HL-60/S4 (cell line): ENCODE results near the gene FFAR3.
"Not testable (repeated sequence)": the region's sequence is repeated elsewhere in the genome, so short reads cannot be mapped to it uniquely, and the experiment has no call there.

ENCODE experiments used
- in situ Hi-C: fragments of 300-500 bp; cut with MboI; formaldehyde crosslinking; loops from 2 replicates; pipeline ENCODE4 v1.14.3; 2022; ENCODE audit warnings: low sequenced_read_pairs

Gene FFAR3

GRCh38 chr19:35369522-35369921 lies 11.3 kb downstream of the FFAR3 start:
- in situ Hi-C loops: no loop called here

GRCh38 chr19:35370722-35371121 lies 12.5 kb downstream of the FFAR3 start, which contains the start of gene GPR42:
GPR42 (plus strand) TSS chr19:35371068; CDS start chr19:35371360, 292 bp downstream.
- in situ Hi-C loops: no loop called here

GRCh38 chr19:35373492-35373891 lies 15.2 kb downstream of the FFAR3 start:
- in situ Hi-C loops: no loop called here

- in situ Hi-C loops: not testable (repeated sequence)
These were observed 15.8 kb downstream of the FFAR3 start for GRCh38 chr19:35374031-35374430.

- in situ Hi-C loops: no loop called here
These were observed 17.4 kb downstream of the FFAR3 start for GRCh38 chr19:35375505-35376307.

GRCh38 chr19:35377656-35378055 lies 19.4 kb downstream of the FFAR3 start:
- in situ Hi-C loops: no loop called here

- in situ Hi-C loops: no loop called here
These were observed 20.1 kb downstream of the FFAR3 start for GRCh38 chr19:35378356-35378755.

GRCh38 chr19:35379545-35379944 lies 21.3 kb downstream of the FFAR3 start:
- in situ Hi-C loops: not testable (repeated sequence)

GRCh38 chr19:35379992-35380391 lies 21.7 kb downstream of the FFAR3 start:
- in situ Hi-C loops: no loop called here

- in situ Hi-C loops: no loop called here
These were observed 22.3 kb downstream of the FFAR3 start for GRCh38 chr19:35380450-35381124.

GRCh38 chr19:35381318-35381717 lies 23.1 kb downstream of the FFAR3 start:
- in situ Hi-C loops: no loop called here

- in situ Hi-C loops: no loop called here
These were observed 23.7 kb downstream of the FFAR3 start for GRCh38 chr19:35381926-35382325.

GRCh38 chr19:35383536-35383935 lies 25.3 kb downstream of the FFAR3 start:
- in situ Hi-C loops: no loop called here

- in situ Hi-C loops: no loop called here
These were observed 30.2 kb downstream of the FFAR3 start for GRCh38 chr19:35388277-35389054.

GRCh38 chr19:35389192-35389861 lies 31.1 kb downstream of the FFAR3 start:
- in situ Hi-C loops: no loop called here

GRCh38 chr19:35392742-35393715 lies 34.8 kb downstream of the FFAR3 start:
- in situ Hi-C loops: no loop called here

GRCh38 chr19:35395382-35396199 lies 37.3 kb downstream of the FFAR3 start:
- in situ Hi-C loops: no loop called here

GRCh38 chr19:35396240-35396885 lies 38.1 kb downstream of the FFAR3 start:
- in situ Hi-C loops: no loop called here
